Calu3 (cell line): ENCODE measurements around the gene RGS12. TPM values are rescaled to one million over a fixed set of nuclear protein-coding genes. Genes with fewer than 3 reads are reported as not detected.

Experiments
- BruUV-seq: library from RNA; stranded (reverse); fragments of 400-500 nt; replicated peaks from 2 replicates; lab custom pipeline; 2021; lab: Mats Ljungman, UMichigan
- CTCF ChIA-PET: fragments of 300-600 bp; sonication (Branson Sonifier 250); formaldehyde crosslinking; loops from one replicate; lab custom pipeline; 2022; ENCODE audit warnings: antibody characterized with exemption; lab: Charles Lee
- DNase-seq: peaks from one replicate; pipeline ENCODE4 v3.0.0; 2022
- H3K27ac Mint-ChIP-seq: one replicate; pipeline ENCODE4 v1.8.0; 2022; ENCODE audit warnings: mixed read lengths; ENCODE audit not compliant: unreplicated experiment
- H3K27me3 Mint-ChIP-seq: one replicate; pipeline ENCODE4 v1.8.0; 2022; ENCODE audit warnings: mixed read lengths; ENCODE audit not compliant: unreplicated experiment
- H3K36me3 Mint-ChIP-seq: one replicate; pipeline ENCODE4 v1.8.0; 2022; ENCODE audit warnings: mild to moderate bottlenecking, moderate library complexity, mixed read lengths; ENCODE audit not compliant: insufficient read depth, unreplicated experiment
- H3K4me1 Mint-ChIP-seq: one replicate; pipeline ENCODE4 v1.8.0; 2022; ENCODE audit warnings: mild to moderate bottlenecking, low read depth, mixed read lengths; ENCODE audit not compliant: unreplicated experiment
- H3K4me3 Mint-ChIP-seq: one replicate; pipeline ENCODE4 v1.8.0; 2022; ENCODE audit warnings: mild to moderate bottlenecking, low read depth, moderate library complexity, mixed read lengths; ENCODE audit not compliant: unreplicated experiment
- H3K9me3 Mint-ChIP-seq: one replicate; pipeline ENCODE4 v1.8.0; 2022; ENCODE audit warnings: low read depth, mixed read lengths; ENCODE audit not compliant: unreplicated experiment
- intact Hi-C: fragments of 100-400 bp; cut with micrococcal nuclease; formaldehyde crosslinking; loops from one replicate; pipeline ENCODE4 v1.10.0; 2022; ENCODE audit not compliant: unreplicated experiment
- total RNA-seq: library from RNA; stranded (reverse); gene quantifications from 2 replicates; pipeline ENCODE4 v1.2.3, GENCODE V29; 2022
- TF ChIP-seq, protein P1 (sequence below): fragments of 200-600 bp; IDR thresholded peaks from one replicate; pipeline ENCODE4 v1.8.0; 2022; ENCODE audit warnings: antibody characterized with exemption; ENCODE audit not compliant: unreplicated experiment

Gene RGS12
- total RNA-seq, 1 experiment from 2014 or later: 13.9 TPM

DNA sequence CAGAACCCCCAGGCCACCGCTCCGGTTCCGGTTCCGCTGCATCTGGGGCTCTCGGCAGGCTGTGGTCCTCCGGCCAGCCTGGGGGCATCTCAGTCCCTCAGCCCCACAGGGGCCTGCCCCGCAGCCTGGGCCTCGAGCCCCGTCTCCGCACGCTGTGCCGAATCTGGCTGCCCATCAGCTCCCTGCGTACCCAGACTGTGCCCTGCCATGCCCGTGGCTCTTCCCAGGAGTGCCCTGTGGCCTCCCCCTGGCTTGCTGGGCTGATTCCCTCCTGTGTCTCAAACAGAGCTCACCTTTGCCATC is 44.7 kb upstream of the RGS12 start:
- TF ChIP-seq, protein P1, sequence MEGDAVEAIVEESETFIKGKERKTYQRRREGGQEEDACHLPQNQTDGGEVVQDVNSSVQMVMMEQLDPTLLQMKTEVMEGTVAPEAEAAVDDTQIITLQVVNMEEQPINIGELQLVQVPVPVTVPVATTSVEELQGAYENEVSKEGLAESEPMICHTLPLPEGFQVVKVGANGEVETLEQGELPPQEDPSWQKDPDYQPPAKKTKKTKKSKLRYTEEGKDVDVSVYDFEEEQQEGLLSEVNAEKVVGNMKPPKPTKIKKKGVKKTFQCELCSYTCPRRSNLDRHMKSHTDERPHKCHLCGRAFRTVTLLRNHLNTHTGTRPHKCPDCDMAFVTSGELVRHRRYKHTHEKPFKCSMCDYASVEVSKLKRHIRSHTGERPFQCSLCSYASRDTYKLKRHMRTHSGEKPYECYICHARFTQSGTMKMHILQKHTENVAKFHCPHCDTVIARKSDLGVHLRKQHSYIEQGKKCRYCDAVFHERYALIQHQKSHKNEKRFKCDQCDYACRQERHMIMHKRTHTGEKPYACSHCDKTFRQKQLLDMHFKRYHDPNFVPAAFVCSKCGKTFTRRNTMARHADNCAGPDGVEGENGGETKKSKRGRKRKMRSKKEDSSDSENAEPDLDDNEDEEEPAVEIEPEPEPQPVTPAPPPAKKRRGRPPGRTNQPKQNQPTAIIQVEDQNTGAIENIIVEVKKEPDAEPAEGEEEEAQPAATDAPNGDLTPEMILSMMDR: no peak
- intact Hi-C loops: no loop called here
- peaks cover 9% of the 10 kb centered on the region for H3K36me3 Mint-ChIP-seq
- no peak for DNase-seq
- CTCF ChIA-PET: no interaction called here
- H3K27me3 Mint-ChIP-seq: no peaks in the 10 kb centered on the region
- no peak overlapping the region for H3K27ac Mint-ChIP-seq
- BruUV-seq: no TSS peak
- H3K4me3 Mint-ChIP-seq: no peak overlapping the region
- no peaks in the 10 kb centered on the region for H3K4me1 Mint-ChIP-seq
- H3K9me3 Mint-ChIP-seq: no peaks in the 10 kb centered on the region

DNA sequence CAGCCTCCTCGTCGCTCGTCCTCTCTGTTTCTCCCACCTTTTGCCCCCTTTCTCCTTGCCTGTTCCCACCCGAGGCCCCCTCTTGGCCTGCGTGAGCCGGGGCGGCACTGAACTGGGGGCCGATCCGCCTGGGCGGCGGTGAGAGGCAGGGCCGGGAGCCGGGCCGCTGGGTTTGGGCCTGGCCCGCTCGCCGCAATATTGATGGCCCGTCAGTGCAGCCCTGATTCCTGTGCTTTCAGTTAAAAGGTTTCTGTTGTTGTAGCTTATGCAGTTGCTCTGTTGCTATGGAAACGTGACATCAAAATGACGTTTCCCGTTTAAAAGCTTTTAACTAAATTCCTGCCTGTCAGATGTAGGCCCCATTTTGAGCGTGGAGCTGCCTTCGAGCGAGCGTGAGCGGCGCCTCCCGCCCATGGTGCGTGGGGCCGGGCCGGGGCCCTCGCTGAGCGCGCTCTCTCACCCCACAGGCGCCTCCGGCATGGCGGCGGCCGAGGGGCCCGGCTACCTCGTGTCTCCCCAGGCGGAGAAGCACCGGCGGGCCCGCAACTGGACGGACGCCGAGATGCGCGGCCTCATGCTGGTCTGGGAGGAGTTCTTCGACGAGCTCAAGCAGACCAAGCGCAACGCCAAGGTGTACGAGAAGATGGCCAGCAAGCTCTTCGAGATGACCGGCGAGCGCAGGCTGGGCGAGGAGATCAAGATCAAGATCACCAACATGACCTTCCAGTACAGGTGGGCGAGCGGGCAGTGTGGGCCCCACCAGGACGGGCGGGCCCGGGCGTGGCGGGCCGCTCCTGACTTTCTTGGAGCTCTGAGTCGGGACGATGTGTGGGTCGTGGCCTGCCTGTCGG is 43.8 kb upstream of the RGS12 start, which contains the start of gene MSANTD1:
MSANTD1 (plus strand) TSS at position 349 of the 851 bp plus-strand sequence; CDS start at position 413, 64 bp downstream.
- no peaks in the 10 kb centered on the region for H3K9me3 Mint-ChIP-seq
- H3K4me3 Mint-ChIP-seq: no peak within 1 kb of the TSS
- peaks cover 5% of the 10 kb centered on the region for H3K36me3 Mint-ChIP-seq
- H3K27ac Mint-ChIP-seq: no peak within 1 kb of the TSS
- CTCF ChIA-PET: no interaction called here
- no peak for DNase-seq
- intact Hi-C loops: no loop called here
- BruUV-seq: no TSS peak
- H3K4me1 Mint-ChIP-seq: no peaks in the 10 kb centered on the region
- H3K27me3 Mint-ChIP-seq: no peaks in the 10 kb centered on the region
- TF ChIP-seq, protein P1: no peak

DNA sequence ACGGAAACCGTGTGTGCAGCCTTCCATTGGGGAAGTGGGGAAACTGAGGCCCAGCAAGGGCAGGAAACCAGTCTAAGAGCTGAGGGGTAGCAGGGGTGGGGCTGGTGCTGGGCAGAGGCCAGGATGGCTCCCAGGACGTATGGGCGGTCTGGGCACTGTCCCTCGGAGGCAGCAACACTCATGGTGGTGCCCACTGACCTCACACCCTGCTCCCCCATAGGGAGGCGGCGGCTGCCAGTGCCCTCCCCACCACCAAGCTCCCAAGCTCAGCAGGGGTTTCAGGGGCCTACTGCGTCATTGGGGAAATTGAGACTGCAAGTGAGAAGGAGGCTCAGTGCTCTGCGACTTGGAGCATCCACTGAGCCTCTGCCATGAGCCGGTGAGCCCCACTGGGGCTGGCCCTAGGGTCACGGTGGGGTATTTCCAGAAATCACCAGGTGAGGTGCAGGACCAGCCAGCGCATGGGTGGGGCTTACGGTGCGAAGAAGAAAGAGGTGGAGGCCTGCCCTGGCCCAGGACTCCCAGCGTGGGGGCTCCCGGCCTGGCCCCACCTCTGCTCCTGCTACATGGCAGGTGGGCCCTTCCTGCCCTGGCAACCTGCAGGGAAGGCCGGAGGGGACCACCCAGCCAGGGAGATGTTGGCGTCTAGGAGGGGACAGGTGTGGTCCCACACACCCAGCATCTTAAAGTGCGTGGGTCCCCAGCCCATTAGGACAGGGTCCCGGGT is 42.9 kb upstream of the RGS12 start:
- Mint-ChIP-seq H3K27me3 (no peaks in the 10 kb centered on the region), H3K36me3 (peaks cover 5% of the 10 kb centered on the region), H3K4me1 (no peaks in the 10 kb centered on the region), H3K27ac (no peak overlapping the region), H3K9me3 (no peaks in the 10 kb centered on the region), H3K4me3 (no peak overlapping the region)
- no peak for DNase-seq
- no TSS peak for BruUV-seq
- intact Hi-C loops: no loop called here
- TF ChIP-seq, protein P1: no peak
- CTCF ChIA-PET: no interaction called here

DNA sequence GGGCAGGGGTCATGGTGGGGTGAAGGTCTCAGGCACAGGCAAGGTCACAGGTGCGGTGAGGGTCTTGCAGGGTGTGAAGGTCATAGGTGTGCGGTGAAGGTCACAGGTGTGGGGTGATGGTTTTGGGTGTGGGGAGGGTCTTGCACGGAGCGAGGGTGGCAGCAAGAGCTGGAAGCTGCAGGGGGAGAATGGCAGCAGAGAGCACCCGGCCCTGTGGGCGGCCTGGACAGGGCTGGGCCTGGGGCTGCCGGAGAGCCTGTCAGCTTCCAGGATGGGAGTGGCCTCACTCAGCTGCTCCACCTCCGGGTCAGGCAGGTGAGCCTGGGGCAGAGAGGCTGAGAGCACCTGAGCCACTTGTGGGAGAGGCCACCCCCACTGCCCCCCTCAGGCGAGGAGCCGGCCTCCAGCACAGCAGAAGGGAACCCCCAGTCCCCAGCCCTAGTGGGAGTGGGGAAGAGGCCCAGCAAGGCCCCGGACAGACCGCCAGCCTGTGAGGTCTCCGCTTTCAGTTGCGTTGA is 42.3 kb upstream of the RGS12 start:
- peaks cover 5% of the 10 kb centered on the region for H3K36me3 Mint-ChIP-seq
- no peaks in the 10 kb centered on the region for H3K9me3 Mint-ChIP-seq
- intact Hi-C loops: no loop called here
- no peak overlapping the region for H3K4me3 Mint-ChIP-seq
- TF ChIP-seq, protein P1: no peak
- CTCF ChIA-PET: no interaction called here
- H3K4me1 Mint-ChIP-seq: no peaks in the 10 kb centered on the region
- no peaks in the 10 kb centered on the region for H3K27me3 Mint-ChIP-seq
- no peak overlapping the region for H3K27ac Mint-ChIP-seq
- no peak for DNase-seq
- no TSS peak for BruUV-seq
